HG03439 (cell line): ENCODE measurements around the gene MIEN1.
"Not testable (repeated sequence)": the region's sequence is repeated elsewhere in the genome, so short reads cannot be mapped to it uniquely, and the experiment has no call there.

Experiments used
- ATAC-seq: cut with Tn5 transposase; IDR thresholded peaks from one replicate; pipeline ENCODE4 v1.9.1; 2021; ENCODE audit warnings: mild to moderate bottlenecking, moderate library complexity; ENCODE audit not compliant: unreplicated experiment

Gene MIEN1

DNA sequence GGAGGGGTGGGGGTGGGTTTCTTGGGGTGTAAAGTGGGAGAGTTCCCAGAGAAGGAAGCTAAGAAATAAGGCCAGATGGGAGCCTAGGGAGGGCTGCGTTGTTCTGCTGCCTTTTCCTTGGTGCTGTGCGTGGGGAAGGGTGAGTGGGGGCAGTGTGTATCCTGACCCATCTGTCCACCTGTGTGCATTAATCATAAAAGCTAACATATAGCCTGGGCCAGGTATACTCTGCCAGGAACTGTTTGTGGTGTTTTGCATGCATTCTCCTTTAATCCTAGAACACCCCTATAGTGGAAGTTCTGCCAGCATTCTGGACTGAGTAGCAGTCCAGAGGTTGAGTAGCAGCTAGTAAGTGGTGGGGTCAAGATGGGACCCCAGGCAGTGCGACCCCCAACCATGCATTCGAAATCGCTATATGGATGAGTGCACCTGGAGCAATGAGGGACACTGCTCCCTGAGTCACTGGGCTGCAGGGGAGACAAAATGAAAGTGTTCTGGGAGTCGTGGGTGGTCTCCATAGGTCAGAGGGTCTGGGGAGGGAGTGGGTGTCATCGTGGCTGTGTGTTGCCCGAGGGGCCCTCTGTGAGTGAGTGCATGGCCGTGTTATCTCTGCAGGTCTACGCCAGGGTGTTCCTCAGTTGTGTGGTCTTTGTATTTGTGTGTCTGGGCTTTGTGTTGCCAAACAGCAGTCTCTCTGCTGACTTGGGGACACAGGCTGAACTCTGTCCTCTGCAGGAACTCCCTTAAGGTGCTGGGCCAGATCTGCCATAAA lies 29.1 kb downstream of the MIEN1 start:
- ATAC-seq, result no peak

DNA sequence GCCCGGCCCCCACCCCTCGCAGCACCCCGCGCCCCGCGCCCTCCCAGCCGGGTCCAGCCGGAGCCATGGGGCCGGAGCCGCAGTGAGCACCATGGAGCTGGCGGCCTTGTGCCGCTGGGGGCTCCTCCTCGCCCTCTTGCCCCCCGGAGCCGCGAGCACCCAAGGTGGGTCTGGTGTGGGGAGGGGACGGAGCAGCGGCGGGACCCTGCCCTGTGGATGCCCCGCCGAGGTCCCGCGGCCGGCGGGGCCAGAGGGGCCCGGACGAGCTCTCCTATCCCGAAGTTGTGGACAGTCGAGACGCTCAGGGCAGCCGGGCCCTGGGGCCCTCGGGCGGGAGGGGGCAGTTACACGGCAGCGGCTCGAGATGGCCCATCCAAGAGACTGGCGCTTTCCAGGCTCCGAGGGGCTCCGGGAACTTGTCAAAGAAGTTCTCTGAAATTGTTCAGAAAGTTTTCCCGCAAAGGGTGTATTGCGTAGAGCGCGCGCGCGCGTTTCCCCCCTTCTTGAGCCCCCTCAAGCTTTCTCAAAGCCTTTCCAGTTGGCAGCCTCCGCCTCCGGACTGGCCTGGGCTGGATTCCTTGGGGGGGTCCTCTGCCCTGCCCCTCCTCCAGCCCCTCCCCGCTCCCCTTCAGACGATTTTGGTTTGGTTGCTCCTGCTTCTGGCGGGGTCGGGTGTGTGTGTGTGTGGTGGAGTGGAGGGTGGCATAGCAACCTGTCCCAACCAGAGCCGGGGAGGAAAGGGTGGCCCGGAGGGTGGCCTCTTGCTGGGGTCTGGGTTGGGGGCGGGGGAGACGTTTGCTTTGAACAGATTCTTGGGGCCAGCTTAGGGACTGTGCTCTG lies 30.0 kb downstream of the MIEN1 start:
- no peak for ATAC-seq

DNA sequence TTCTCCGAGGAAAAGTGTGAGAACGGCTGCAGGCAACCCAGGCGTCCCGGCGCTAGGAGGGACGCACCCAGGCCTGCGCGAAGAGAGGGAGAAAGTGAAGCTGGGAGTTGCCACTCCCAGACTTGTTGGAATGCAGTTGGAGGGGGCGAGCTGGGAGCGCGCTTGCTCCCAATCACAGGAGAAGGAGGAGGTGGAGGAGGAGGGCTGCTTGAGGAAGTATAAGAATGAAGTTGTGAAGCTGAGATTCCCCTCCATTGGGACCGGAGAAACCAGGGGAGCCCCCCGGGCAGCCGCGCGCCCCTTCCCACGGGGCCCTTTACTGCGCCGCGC lies 30.5 kb downstream of the MIEN1 start, which contains the start of gene ERBB2:
Gene ERBB2 (plus strand): TSS at position 247 of the 330 bp plus-strand sequence. CDS start 175 bp downstream, outside the sequence.
- no peak for ATAC-seq

DNA sequence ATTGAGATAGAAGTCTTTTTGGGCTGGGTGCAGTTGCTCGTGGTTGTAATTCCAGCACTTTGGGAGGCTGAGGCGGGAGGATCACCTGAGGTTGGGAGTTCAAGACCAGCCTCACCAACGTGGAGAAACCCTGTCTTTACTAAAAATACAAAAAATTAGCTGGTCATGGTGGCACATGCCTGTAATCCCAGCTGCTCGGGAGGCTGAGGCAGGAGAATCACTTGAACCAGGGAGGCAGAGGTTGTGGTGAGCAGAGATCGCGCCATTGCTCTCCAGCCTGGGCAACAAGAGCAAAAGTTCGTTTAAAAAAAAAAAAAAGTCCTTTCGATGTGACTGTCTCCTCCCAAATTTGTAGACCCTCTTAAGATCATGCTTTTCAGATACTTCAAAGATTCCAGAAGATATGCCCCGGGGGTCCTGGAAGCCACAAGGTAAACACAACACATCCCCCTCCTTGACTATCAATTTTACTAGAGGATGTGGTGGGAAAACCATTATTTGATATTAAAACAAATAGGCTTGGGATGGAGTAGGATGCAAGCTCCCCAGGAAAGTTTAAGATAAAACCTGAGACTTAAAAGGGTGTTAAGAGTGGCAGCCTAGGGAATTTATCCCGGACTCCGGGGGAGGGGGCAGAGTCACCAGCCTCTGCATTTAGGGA lies 31.0 kb downstream of the MIEN1 start:
- not testable (repeated sequence) for ATAC-seq

DNA sequence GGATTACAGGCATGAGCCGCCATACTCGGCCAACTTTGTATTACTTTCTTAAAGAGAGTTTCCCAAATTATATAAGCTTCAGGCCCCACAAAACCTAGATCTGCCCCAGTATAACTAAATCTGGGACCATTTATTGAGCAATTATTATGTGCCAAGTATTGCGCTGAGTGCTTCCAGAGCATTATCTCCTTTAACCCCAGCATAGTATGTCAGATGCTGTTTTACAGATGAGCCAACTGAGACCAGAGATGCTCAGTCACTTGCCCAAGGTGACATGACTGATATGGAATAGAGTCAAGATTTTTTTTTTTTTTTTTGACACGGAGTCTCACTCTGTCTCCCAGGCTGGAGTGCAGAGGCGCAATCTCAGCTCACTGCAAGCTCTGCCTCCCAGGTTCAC lies 32.4 kb downstream of the MIEN1 start:
- ATAC-seq, result no peak

DNA sequence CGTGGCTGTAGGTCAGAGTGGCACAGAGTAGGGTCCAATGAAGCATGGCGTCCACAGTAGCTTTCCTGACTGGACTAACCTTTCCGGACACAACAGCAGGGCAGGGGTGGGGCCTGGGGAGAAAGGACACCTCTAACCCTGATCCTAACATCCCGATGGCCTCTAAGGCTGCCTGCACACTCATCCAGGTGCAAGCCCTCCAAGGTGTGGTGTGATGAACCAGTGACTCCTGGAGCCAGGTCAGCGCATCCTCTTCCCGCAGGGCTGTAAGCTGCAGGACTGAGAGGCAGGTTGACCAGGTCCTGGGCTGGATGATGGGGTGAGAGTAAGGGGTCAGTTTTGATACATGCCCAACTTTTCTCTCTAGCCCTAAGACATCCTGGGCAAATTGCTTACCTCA lies 33.6 kb downstream of the MIEN1 start:
- ATAC-seq, result no peak

DNA sequence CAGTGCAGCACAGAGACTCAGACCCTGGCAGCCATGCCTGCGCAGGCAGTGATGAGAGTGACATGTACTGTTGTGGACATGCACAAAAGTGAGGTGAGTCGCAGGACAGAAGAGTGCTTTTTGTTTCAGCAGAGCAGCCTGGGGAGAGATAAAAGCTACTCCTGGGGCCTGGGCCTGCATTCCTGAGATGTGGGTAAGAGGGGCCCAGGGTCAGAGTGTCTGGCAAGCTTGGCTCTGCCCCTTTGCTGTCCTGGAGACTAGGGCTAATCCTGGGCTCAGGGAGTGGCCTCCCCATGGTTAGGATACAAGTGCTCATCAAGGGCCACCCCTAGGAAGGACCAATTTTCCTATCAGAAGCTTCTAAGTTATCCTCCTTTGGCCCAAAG lies 35.2 kb downstream of the MIEN1 start:
- ATAC-seq, result no peak

DNA sequence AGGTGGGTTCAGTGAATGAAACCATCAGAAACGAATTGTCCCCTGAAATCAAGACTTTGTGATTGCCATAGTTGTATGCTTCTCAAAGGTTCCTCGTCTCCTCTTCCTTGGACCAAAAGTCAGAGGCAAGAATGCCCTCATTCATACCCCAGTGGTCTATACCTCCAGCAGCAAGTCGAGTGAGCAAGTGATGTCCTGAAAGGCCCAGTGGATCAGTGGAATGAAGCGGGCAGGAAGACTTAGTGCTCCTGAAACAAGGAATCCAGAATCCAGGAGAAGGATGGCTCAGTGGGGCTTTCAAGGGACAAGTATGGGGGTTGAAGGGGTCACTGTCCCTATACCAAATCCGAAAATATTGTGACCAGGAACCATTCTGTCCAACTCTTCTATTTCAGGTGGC lies 35.7 kb downstream of the MIEN1 start:
- ATAC-seq, result no peak

DNA sequence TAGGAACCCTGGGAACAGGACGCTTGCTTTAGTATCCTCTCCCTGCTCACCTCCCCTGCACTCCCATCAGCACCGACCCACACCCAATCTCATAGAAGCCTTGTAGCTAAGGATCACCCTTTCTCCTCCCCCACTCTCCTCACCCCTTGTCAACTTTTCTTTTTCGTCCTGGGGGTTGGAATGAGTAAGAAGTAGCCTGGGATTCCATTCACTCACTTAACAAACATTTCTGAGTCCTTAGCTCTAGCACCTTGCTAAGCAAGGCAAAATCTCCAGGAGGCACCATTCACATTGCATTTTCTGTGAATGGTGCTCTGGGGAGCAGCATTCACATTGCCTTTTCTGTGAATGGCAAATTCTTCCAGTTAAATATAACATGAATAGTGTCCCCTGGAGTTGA lies 41.4 kb downstream of the MIEN1 start:
- ATAC-seq, result no peak

DNA sequence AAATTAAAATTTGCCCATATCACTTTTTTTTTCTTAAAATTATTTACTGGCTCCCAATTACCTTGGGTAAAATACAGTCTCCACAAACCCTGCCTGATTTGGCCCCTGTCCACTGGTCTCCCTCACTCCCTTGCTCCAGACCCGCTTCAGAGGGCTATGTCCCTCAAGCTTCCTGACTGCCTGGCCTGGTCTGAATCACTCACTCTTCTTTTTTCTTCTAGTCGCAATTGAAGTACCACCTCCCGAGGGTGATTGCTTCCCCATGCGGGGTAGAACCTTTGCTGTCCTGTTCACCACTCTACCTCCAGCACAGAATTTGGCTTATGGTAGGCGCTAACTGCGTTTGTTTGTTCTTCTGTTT lies 41.9 kb downstream of the MIEN1 start:
- no peak for ATAC-seq

DNA sequence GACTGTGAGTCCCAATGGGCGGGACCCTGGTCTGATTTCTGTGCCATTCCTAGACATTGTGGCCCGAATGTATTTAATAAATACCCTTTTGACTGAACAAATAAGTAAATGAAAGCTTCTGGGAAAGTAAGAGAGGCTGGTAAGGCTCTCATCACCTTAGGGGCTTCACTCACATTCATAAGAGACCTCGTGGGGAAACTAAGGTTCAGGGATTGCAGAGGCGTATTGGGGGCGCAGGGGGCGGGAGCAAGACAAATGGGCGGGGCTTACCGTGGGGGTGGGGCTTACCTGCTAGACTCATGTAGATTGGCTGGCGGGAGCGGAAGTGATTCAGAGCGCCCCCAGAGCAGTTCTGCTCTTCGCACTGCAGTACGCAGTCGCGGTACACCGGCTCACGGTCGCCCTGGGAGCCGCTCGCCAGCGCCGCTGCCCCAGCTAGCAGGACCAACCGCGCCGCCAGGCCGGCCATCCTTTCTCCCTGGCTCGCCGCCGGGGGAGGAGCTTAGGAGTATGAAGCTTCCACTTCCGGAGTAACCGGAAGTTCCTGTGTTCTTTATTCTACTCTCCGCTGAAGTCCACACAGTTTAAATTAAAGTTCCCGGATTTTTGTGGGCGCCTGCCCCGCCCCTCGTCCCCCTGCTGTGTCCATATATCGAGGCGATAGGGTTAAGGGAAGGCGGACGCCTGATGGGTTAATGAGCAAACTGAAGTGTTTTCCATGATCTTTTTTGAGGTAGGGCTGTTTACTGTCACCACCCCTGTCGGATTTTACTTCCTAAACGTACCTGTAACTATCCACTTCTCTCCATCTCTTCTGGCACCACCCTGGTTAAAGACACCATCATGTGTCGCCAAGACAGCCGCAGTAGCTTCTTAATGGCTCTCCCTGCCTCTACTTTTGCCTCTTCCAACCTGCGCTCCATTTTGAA lies 42.5 kb downstream of the MIEN1 start, which contains the start of gene PGAP3:
Gene PGAP3 (minus strand): TSS at position 512 of the 929 bp plus-strand sequence. CDS start 43 bp downstream, at position 469.
- peak; percentile 95 for ATAC-seq

DNA sequence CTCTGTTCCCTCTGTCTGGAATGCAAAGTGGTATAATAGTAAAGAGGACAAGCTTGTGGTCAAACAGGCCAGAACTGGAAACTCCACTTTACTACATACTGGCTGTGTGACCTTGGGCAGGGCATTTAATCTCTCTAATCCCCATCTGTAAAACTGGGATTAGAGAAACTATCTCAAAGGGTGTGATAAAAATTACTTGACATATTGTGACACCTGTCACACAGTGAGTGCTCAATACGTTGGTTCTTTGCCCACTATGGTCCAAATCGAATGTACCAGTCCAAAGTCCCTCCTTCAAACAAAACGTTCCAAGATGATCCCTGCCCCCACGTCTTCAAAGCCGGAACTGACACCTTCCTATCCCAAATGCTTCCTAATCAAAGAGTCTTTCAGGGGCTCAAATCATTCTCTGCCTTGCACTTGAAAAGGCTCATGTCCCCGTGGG lies 43.2 kb downstream of the MIEN1 start:
- ATAC-seq, result no peak

DNA sequence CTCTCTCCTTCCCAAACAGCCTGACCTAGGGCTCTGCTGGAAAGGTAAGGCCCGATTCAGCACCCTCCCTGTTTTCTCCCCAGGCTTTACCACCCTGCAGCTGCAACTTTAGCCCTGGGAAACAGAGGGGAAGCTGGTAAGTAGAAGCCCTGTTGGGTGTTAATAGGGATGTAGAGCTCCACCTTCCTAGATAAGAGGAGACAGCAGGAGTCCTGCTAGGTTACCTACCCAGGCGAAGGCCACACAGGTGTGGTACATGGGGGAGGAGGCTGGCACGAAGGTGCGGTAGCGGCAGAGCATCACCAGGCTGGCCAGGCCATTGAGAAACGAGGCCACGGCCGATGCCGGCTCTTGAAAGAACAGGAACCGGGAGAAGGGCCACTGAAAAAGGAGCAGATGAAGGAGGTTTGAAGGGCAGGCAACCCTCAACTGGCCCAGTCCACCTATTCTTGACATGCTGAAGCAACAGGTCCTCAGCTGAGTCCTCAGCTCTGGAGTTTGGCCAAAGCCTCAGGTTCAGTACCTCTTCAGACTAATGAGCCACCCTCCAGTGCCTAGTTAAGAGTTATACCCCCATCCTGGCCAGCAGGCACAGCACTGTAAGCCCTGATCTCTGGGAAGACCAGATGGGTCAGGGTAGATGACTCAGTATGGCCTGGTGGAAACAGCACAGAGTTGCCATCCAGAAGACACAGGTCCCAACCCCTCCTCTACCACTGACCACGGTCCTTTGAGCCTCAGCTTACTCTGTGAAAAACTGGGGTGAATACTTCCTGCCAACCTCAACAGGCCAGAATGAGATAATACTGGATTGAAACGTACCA lies 45.8 kb downstream of the MIEN1 start:
- ATAC-seq, result no peak

DNA sequence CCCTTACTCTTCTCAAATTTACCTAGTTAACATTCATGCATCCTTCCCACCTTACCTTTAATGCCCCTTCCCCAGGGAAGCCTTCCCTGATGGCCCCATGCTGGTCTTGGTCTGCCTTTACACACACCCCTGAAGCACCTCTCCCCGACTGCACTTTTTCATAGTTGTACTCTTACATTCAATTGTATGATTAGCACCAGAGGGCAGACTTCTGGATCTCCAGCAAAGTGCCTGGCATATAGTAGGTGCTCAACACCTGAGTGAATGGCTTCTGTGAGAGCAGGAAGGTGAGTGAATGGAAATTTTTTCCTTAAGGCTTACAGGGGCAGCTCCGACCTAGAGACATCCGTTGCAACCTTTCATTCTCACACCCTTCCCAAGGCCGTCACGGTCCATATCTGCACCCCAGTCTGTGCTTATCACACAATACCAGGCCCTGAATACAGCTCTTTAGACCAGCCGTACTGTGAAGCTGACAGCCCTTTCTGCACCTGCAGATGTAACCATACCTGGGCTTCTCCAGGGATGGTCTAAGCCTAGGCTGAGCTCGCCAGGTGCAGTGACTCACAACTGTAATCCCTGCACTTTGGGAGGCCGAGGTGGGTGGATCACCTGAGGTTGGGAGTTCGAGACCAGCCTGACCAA lies 46.9 kb downstream of the MIEN1 start:
- no peak for ATAC-seq

DNA sequence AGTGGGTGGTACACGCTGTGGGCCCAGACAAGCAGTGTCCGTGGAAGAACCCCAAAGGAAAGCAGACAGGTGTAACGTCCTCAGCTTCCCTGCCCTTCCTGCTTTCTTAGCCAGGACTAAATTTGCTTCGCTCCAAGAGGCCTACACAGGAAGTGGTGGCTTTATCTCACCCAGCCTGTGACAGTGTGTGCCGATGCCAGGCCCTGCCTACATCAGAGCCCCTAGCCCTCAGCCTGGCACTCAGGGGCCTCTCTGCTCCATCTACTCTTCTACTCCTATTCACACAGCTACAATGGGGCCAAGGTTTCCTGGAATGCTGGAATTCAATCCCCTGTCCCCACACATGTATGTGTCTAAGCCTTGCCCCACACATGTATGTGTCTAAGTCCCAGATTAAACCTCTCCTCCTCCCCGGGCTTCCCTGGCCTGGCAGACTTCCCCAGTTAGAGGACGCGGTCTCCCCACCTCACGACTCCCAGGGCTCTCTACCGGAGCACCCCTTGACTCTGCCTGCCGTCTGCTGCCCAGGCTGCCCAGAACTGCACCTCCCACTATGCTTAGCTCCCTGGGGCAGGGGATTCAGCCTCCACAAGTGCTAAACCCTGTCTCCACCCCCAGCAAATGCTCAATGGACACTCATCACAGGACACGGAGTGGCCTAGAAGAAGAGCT lies 50.7 kb downstream of the MIEN1 start:
- no peak for ATAC-seq
